GM12872 (cell line): ENCODE results near the gene TTC23.

ENCODE experiments used
- CTCF ChIP-seq: IDR thresholded peaks from 3 replicates; pipeline ENCODE4 v1.5.1; 2011; ENCODE audit warnings: low read depth, mild to moderate bottlenecking, low read length, moderate library complexity; ENCODE audit not compliant: insufficient read depth

TTC23 gene

GRCh38 chr15:99096894-99097426, 152.4 kb downstream of the TTC23 start:
- no peak for TF ChIP-seq CTCF

GRCh38 chr15:99096173-99096893, 153.0 kb downstream of the TTC23 start:
- no peak for TF ChIP-seq CTCF

- TF ChIP-seq CTCF, result no peak
These were observed 153.8 kb downstream of the TTC23 start for GRCh38 chr15:99095626-99096025.

GRCh38 chr15:99092554-99093172, 156.7 kb downstream of the TTC23 start:
- TF ChIP-seq CTCF, result no peak

- TF ChIP-seq CTCF, result no peak
These were observed 158.4 kb downstream of the TTC23 start for GRCh38 chr15:99090938-99091337.

- TF ChIP-seq CTCF, result no peak
These were observed 159.2 kb downstream of the TTC23 start for GRCh38 chr15:99090011-99090699.

GRCh38 chr15:99087405-99087943, 161.9 kb downstream of the TTC23 start:
- TF ChIP-seq CTCF, result no peak
